HepG2 (cell line): Measurements from ENCODE around the gene CNOT2. TPM values are rescaled to one million over a fixed set of nuclear protein-coding genes. Genes with fewer than 3 reads are reported as not detected.

Source experiments
- ATAC-seq: fragments of 200-7000 bp; cut with Tn5 transposase; 3 replicates; pipeline ENCODE4 v1.9.1; 2020; ENCODE audit warnings: mild to moderate bottlenecking, moderate library complexity
- BruUV-seq: library from RNA; stranded (reverse); fragments of 400-500 nt; replicated peaks from 2 replicates; lab custom pipeline; 2021; lab: Mats Ljungman, UMichigan
- CTCF ChIA-PET: fragments of 300-600 bp; formaldehyde crosslinking; extraction: SDS; loops from one replicate; lab custom pipeline; 2021; ENCODE audit warnings: low total read pairs, inconsistent platforms, low intra/inter-chr PET ratio; lab: Yijun Ruan, JAX
- POLR2A ChIA-PET: fragments of 350-600 bp; sonication (Branson Sonifier 250); formaldehyde crosslinking; loops from one replicate; lab custom pipeline; 2020; ENCODE audit warnings: antibody characterized with exemption, inconsistent platforms; lab: Yijun Ruan, JAX
- DNase-seq: peaks from one replicate; pipeline ENCODE4 v3.0.0-alpha.2; 2015; ENCODE audit warnings: low spot score
- FAIRE-seq: peaks from 3 replicates; lab custom pipeline; 2011; peaks lifted over from hg19 to GRCh38; lab: Jason Lieb, UNC
- H2AFZ ChIP-seq: one replicate; pipeline ENCODE4 v1.6.1; 2011; ENCODE audit warnings: low read length, inconsistent platforms
- H3K27ac ChIP-seq: fragments of 300-600 bp; 3 replicates; pipeline ENCODE4 v1.8.0; 2011; ENCODE audit warnings: mixed run types, mild to moderate bottlenecking, mixed read lengths, low read length, inconsistent platforms; ENCODE audit not compliant: insufficient read depth; ENCODE audit errors: extremely low read length
- H3K27me3 ChIP-seq, 2 experiments: fragments of 200-600 bp in 1 of 2; 2 replicates in 1 of 2; 3 replicates in 1 of 2; pipeline versions ENCODE4 v1.6.0 to v1.8.0; 2011; ENCODE audit warnings: low read length in 2 of 2, mild to moderate bottlenecking in 2 of 2, moderate library complexity in 2 of 2, inconsistent platforms in 1 of 2; ENCODE audit not compliant: insufficient read depth in 2 of 2, control insufficient read depth in 1 of 2
- H3K36me3 ChIP-seq, 2 experiments: fragments of 200-600 bp in 1 of 2; replicated peaks in 1 of 2; 2 replicates in 1 of 2; 3 replicates in 1 of 2; pipeline versions ENCODE4 v1.5.1 to v1.8.0; 2011; ENCODE audit warnings: low read length in 2 of 2, inconsistent platforms in 1 of 2; ENCODE audit not compliant: insufficient read depth in 2 of 2, control insufficient read depth in 1 of 2
- H3K4me1 ChIP-seq: 2 replicates; pipeline ENCODE4 v1.5.1; 2012; ENCODE audit warnings: low read length, inconsistent platforms; ENCODE audit not compliant: insufficient read depth
- H3K4me2 ChIP-seq: 2 replicates; pipeline ENCODE4 v1.6.0; 2011; ENCODE audit warnings: low read depth, low read length, inconsistent platforms
- H3K4me3 ChIP-seq, 3 experiments: fragments of 200-600 bp in 1 of 3; sonication (generic), shearing (Covaris generic) in 1 of 3; replicated peaks in 1 of 3; 2 replicates each; pipeline ENCODE4 v1.5.1; 2011 to 2016; ENCODE audit warnings: low read length in 3 of 3, inconsistent platforms in 2 of 3, low read depth in 2 of 3, mild to moderate bottlenecking in 2 of 3, control low read depth in 1 of 3, mixed read lengths in 1 of 3; ENCODE audit not compliant: insufficient read depth in 1 of 3
- H3K79me2 ChIP-seq: one replicate; pipeline ENCODE4 v1.6.1; 2011; ENCODE audit warnings: low read length, inconsistent platforms; ENCODE audit not compliant: insufficient read depth
- H3K9ac ChIP-seq: 2 replicates; pipeline ENCODE4 v1.6.0; 2011; ENCODE audit warnings: mild to moderate bottlenecking, low read depth, low read length, inconsistent platforms; ENCODE audit not compliant: insufficient read depth
- H3K9me3 ChIP-seq: 2 replicates; pipeline ENCODE4 v1.5.1; 2012; ENCODE audit warnings: mild to moderate bottlenecking, low read length
- H4K20me1 ChIP-seq: 2 replicates; pipeline ENCODE4 v1.6.0; 2011; ENCODE audit warnings: inconsistent platforms, mild to moderate bottlenecking, low read length, moderate library complexity; ENCODE audit not compliant: insufficient read depth
- KLF6 ChIP-seq: IDR thresholded peaks from 2 replicates; pipeline ENCODE4 v1.8.0; 2016; ENCODE audit warnings: missing biosample characterization, missing genetic modification reagents
- ZNF143 ChIP-seq: sonication (generic); formaldehyde crosslinking; IDR thresholded peaks from 2 replicates; pipeline ENCODE4 v1.4.0; 2020; ENCODE audit warnings: missing genetic modification reagents
- WGBS: methylation state at CpG from one replicate; pipeline ENCODE4 v1.1.6; 2017; ENCODE audit warnings: low lambda C conversion rate; 5-methylcytosine and 5-hydroxymethylcytosine counted together
- in situ Hi-C: cut with HindIII; loops from 2 replicates; pipeline ENCODE4 v1.10.0; 2017; ENCODE audit warnings: low pct_unique_long_range_greater_than_20kb; ENCODE audit not compliant: extremely low pct_ligation_motif_present
- intact Hi-C: fragments of 100-400 bp; cut with micrococcal nuclease; formaldehyde crosslinking; loops from one replicate; pipeline ENCODE4 v1.10.0; 2022; ENCODE audit not compliant: unreplicated experiment
- polyA plus RNA-seq, 8 experiments: library from polyadenylated mRNA; depleted of rRNA in 3 of 8; stranded (reverse) in 7 of 8; unstranded in 1 of 8; fragments of >200 nt; fragmentation: Illumina TruSeq in 4 of 8; extraction: Trizol in 4 of 8; gene quantifications; 2 replicates each; pipeline versions ENCODE4 v1.2.1 to v1.2.3, GENCODE V29; 2011 to 2016; ENCODE audit warnings: low read depth in 4 of 8, missing spikeins in 1 of 8, mixed read lengths in 1 of 8; ENCODE audit not compliant: insufficient read depth in 1 of 8
- total RNA-seq, 5 experiments: library from RNA; depleted of rRNA; stranded (reverse); fragments of >200 nt; fragmentation: Illumina TruSeq; extraction: Trizol; gene quantifications; 2 replicates each; pipeline ENCODE4 v1.2.3, GENCODE V29; 2016; ENCODE audit warnings: low read depth in 1 of 5
- TF ChIP-seq, protein P1 (sequence below): sonication (generic); formaldehyde crosslinking; IDR thresholded peaks from 2 replicates; pipeline ENCODE4 v1.4.0; 2020; ENCODE audit warnings: missing genetic modification reagents, borderline replicate concordance
- TF ChIP-seq, protein P2 (sequence below): sonication (generic); formaldehyde crosslinking; conservative IDR thresholded peaks from 2 replicates; pipeline ENCODE4 v1.4.0; 2020; ENCODE audit warnings: missing genetic modification reagents

CNOT2 gene
- total and polyA plus RNA-seq, 2 of the 13 experiments (the other 11 are each of a cell fraction or from before 2014, with no cell fraction given): 54.5 to 76.6 TPM

DNA sequence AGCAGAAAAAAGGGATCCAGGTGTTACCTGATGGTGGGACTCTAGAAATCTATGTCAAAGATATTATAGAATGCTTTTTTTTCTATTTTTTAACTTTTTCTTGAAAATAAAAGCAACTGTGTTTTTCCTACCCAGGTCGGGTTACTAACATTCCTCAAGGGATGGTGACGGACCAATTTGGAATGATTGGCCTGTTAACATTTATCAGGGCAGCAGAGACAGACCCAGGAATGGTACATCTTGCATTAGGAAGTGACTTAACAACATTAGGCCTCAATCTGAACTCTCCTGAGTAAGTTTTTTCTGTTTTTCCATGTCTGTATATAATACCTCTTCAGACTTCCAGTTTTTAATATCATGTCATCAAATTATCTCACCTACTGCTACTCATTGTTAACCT is 95.3 kb downstream of the CNOT2 start:
- intact Hi-C loops: loop anchor here (10.0 kb wide), 1 partner anchor 94 kb away; the partner anchor contains the start of gene CNOT2

More for the DNA sequence above, 95.3 kb downstream of the CNOT2 start:
- no peaks in the 10 kb centered on the region for H3K27me3 ChIP-seq
- no peak for ATAC-seq
- CTCF ChIA-PET: no interaction called here
- no peak overlapping the region for H3K9ac ChIP-seq
- no peak overlapping the region for H2AFZ ChIP-seq
- H4K20me1 ChIP-seq: no peaks in the 10 kb centered on the region
- no peak for FAIRE-seq
- H3K36me3 ChIP-seq: peaks cover 8 to 56% of the 10 kb centered on the region in 2 experiments
- H3K27ac ChIP-seq: no peak overlapping the region
- POLR2A ChIA-PET: no interaction called here
- no peaks in the 10 kb centered on the region for H3K9me3 ChIP-seq
- in situ Hi-C loops: no loop called here
- BruUV-seq: no TSS peak
- DNase-seq: no peak
- H3K79me2 ChIP-seq: no peaks in the 10 kb centered on the region
- no peaks in the 10 kb centered on the region for H3K4me1 ChIP-seq
- no peak overlapping the region for H3K4me2 ChIP-seq
- no peak overlapping the region for H3K4me3 ChIP-seq
- 97% methylated on average over 2 of the region's 2 CpGs for WGBS
- TF ChIP-seq, protein P1, sequence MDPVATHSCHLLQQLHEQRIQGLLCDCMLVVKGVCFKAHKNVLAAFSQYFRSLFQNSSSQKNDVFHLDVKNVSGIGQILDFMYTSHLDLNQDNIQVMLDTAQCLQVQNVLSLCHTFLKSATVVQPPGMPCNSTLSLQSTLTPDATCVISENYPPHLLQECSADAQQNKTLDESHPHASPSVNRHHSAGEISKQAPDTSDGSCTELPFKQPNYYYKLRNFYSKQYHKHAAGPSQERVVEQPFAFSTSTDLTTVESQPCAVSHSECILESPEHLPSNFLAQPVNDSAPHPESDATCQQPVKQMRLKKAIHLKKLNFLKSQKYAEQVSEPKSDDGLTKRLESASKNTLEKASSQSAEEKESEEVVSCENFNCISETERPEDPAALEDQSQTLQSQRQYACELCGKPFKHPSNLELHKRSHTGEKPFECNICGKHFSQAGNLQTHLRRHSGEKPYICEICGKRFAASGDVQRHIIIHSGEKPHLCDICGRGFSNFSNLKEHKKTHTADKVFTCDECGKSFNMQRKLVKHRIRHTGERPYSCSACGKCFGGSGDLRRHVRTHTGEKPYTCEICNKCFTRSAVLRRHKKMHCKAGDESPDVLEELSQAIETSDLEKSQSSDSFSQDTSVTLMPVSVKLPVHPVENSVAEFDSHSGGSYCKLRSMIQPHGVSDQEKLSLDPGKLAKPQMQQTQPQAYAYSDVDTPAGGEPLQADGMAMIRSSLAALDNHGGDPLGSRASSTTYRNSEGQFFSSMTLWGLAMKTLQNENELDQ: no peak
- TF ChIP-seq ZNF143 (CRISPR knock-in tag) (no peak), KLF6 (CRISPR knock-in tag) (no peak)
- TF ChIP-seq, protein P2, sequence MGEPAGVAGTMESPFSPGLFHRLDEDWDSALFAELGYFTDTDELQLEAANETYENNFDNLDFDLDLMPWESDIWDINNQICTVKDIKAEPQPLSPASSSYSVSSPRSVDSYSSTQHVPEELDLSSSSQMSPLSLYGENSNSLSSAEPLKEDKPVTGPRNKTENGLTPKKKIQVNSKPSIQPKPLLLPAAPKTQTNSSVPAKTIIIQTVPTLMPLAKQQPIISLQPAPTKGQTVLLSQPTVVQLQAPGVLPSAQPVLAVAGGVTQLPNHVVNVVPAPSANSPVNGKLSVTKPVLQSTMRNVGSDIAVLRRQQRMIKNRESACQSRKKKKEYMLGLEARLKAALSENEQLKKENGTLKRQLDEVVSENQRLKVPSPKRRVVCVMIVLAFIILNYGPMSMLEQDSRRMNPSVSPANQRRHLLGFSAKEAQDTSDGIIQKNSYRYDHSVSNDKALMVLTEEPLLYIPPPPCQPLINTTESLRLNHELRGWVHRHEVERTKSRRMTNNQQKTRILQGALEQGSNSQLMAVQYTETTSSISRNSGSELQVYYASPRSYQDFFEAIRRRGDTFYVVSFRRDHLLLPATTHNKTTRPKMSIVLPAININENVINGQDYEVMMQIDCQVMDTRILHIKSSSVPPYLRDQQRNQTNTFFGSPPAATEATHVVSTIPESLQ: no peak
